ENCODE measurements around the gene MAGED2.

- no peak for TF ChIP-seq CTCF (conservative IDR thresholded peaks at IDR 0.05; ENCODE audit: low read length)
- no peak for TF ChIP-seq EZH2phosphoT487 (IDR thresholded peaks at IDR 0.05; ENCODE audit: borderline replicate concordance)
These were observed 19.1 kb downstream of the MAGED2 start for GRCh38 chrX:54826598-54826997.

Data from Loucy (cell line).